GM19351 (cell line): ENCODE data around the gene PSMD1.
"Not testable (repeated sequence)": the region's sequence is repeated elsewhere in the genome, so short reads cannot be mapped to it uniquely, and the experiment has no call there.

Source experiments
- ATAC-seq: cut with Tn5 transposase; IDR thresholded peaks from one replicate; pipeline ENCODE4 v1.9.1; 2021; ENCODE audit warnings: mild to moderate bottlenecking, moderate library complexity; ENCODE audit not compliant: unreplicated experiment

Gene PSMD1

GRCh38 chr2:231181860-231182512 is 125.3 kb downstream of the PSMD1 start:
- ATAC-seq, result peak; percentile 42

DNA sequence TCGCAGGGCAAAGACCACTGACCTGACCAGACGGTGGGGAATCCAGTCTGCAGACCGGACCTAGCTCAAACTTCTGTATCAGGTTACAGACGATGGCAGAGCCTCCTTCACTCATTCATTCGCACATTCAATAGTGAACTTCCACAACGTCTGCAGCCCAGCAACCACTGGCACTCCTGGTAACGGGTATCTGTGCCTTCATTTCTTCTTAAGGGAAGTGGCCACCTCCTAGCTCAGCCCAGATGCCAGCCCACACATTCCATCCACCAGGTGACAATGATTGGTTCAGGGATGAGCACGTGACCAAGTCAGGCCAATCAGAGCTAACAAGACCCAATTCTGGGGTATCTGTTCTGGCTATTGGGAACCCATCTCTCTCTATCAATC is 125.8 kb downstream of the PSMD1 start:
- no peak for ATAC-seq

DNA sequence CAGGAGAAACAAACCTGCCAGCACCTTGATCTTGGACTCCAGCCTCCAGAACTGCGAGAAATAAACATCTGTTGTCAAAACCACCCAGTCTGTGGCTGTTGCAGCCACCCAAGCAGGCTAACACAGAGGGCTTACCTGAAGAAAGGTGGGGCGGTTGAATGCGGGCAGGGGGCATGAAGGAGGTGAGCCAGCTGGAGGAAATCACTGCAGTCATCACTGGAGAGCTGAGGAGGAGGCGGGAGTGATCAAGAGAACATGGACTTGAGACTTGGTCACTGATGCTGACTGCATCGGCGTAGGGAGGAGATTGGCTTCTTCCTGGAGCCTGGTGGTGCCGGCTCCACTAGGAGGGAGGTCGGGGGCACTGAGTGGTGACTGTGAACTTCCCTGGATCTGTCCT is 127.2 kb downstream of the PSMD1 start:
- ATAC-seq, result no peak

- ATAC-seq, result no peak
Measured at GRCh38 chr2:231184319-231184718, 127.7 kb downstream of the PSMD1 start.

GRCh38 chr2:231185050-231185725 is 128.5 kb downstream of the PSMD1 start:
- no peak for ATAC-seq

GRCh38 chr2:231185886-231186285 is 129.2 kb downstream of the PSMD1 start:
- no peak for ATAC-seq

- ATAC-seq, result no peak
Measured at GRCh38 chr2:231186325-231186724, 129.7 kb downstream of the PSMD1 start.

- ATAC-seq, result no peak
Measured at GRCh38 chr2:231187736-231188505, 131.3 kb downstream of the PSMD1 start.

GRCh38 chr2:231188506-231189170 is 132.0 kb downstream of the PSMD1 start:
- no peak for ATAC-seq

DNA sequence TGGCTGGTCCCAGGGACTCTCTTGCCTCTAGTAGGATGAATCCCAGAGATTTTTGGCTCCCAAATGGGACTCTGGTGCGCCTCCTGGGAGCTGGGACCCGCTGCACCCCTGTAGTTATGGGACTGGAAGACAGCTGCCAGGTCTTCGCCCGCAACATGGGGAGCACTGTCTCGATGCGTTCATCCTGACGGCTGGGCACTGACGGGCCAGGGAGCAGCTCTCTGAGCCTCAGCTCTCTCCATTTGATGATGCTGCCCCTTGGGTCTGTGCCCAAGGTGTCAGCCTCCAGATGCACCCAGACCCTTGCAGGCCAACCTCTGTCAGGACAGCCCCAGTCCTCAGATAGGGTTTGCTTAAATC is 132.5 kb downstream of the PSMD1 start:
- ATAC-seq, result no peak

DNA sequence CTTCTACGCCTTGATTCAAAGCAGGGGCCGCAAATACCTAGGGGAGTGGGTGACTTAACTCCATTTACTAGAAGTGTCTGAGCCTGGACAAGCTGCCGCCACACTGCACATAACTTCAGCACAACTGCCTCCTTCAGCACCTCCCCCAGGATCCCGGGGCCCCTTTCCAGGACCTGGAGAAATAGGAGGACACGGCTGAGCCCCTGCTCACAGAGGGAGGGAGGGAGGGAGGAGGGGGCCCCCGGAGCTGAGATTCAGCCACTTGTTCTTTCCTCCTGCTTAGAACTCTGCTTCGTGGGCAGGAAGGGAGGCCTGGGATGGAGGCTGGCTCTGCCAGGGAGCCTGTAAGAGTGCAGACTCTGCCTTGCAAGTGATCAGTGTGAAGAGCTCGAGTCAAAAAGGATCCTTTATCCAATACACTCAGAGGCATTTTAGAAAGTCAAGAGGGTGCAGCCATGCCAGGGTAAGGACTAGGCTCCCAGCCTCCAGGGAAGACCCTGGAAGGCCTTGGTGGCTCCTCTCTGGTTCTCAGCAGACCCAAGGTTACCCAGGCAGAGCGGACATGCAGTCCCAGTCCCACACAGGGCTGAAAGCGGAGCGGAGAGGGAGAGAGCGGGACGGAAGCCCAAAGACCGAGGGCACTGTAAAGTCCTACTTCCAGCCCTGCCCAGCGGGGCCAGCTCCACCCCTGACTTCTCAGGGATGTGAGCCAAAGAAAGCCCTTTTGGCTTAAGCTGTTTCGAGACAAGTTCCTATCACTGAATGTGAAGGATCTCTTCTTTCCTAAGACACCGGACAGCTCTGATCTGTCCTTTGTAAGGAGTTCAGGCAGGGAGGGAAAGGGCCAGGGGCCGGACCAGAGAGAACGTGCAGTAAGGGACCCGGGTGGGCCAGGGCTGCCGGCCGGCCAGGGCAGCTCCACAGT is 133.2 kb downstream of the PSMD1 start:
- ATAC-seq, result no peak

- ATAC-seq, result no peak
Measured at GRCh38 chr2:231190531-231191197, 134.0 kb downstream of the PSMD1 start.

DNA sequence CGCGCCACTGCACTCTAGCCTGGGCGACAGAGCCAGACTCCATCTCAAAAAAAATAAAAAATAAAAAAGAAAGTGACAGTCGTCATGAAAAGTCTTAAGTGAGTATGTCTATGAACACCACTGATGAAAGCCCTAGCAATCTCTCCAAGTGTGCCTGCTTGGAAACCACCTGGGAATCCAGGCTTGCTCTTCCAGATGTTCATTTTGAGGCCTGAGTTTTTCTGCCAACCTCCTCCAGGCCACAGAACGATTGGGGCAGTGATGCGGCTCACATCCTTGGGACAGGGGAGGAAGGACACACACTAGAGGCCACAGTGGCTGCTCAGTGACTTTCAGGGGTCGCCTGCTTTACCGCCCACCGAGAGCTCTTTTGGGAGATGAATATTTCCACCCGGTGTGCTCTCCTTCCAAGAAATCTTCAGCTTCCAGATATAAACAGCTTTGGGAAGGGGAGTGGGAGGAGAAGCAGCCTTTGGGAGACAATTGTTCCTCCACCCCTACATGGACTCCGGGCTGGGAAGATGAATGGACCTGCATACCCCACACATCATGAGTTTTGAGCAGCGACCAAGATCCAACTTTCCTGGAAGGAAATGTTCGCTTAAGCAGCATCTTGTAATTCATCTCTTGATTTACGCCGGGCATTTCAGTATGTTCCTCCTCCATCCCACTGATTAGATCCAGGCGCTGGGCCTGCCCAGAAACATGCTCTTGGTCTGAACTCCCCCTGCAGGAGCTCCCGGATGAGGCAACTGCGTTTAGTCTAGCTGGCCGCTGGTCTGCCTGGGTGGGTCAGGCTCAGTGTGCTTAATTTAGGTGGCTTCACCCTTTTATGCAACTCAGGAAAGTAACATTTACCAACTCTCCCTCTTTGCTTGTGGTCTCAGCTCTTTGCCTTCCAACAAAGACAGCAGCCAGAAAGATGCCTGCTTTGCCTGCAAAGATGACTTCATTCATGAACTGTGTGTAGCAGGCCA is 135.5 kb downstream of the PSMD1 start:
- no peak for ATAC-seq

DNA sequence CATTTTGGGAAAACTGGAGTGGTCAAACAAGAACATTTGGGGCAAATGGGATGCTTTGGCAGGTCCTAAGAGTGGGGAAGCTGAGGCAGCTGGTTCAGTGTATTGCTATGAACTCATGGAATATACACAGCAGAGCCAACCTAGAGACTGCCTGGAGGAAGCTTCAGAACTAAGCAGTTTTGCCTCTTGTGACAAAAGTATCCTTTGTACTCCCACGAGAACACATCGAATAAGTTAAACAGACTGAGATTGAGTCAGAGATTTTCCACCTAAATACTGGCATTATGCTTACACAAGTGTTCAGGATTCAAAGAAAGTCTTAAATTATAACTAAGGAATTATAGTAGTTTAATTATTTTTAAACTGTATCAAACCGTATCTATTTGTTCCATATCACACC is 136.5 kb downstream of the PSMD1 start:
- no peak for ATAC-seq

DNA sequence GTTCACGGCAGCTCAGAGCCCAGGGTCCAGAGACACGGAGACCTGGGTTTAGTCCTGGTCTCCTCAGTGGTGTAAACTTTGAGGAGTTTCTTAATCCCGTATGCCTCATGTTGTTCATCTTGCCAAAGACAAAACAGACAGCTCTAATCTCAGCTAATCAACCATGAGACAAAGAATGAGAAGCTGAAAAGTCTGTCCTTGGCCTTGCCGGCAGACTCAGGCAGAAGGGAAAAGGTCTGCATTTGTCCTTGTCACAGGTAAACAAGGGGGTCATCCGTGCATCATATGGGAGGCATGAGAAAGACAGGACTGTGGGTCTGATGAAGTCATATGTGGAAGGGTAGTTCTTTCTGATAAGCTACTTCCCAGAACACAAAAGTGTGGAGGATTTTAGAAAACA is 139.9 kb downstream of the PSMD1 start:
- no peak for ATAC-seq

GRCh38 chr2:231197196-231197595 is 140.5 kb downstream of the PSMD1 start:
- not testable (repeated sequence) for ATAC-seq

DNA sequence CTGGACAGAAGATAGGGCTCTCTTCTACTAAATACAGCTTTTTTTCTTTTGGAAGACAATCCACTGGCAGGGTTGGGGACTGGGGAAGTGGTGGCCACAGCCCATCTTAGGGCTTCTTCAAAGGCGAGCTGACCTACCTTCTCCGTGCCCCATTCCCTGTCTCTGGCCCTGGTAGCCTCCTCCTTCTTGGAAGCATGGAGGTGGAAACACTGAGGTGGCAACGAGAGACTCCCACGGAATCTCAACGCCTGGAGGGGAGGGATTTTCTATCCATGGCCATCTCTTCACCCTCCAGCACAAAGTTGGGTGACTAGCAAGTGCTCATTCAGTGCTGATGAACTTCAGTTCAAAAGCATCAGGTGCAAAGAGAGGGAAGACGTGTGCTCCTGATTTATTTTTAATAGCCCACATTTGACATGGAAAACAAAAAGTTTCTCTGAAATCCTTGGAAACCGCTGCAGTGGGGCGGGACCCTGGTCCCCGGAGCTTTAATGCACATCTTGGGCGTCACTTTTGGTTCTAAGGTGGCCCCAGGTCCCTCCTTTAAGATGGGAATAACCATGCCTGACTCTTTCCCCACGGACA is 141.1 kb downstream of the PSMD1 start:
- no peak for ATAC-seq
